Heart left ventricle (tissue), 16 donors: Measurements from ENCODE around the gene FBLN2. TPM values are rescaled to one million over a fixed set of nuclear protein-coding genes. Genes with fewer than 3 reads are reported as not detected.

Source experiments
- ATAC-seq, 4 donors: fragments of 200-7000 bp; cut with Tn5 transposase; one replicate each; pipeline ENCODE4 v1.9.1; 2020 to 2022; ENCODE audit warnings: moderate library complexity in 4 of 4, mild to moderate bottlenecking in 3 of 4, moderate number of reproducible peaks in 1 of 4
- DNase-seq, 5 donors: peaks; one replicate each; pipeline ENCODE4 v3.0.0-alpha.2; 2020
- H3K27ac ChIP-seq, 12 donors: fragments of 200-600 bp; sonication (generic) in 4 of 12; one replicate each; pipeline versions ENCODE4 v1.5.0 to v1.8.0; 2016 to 2022; ENCODE audit warnings: mild to moderate bottlenecking in 2 of 12
- H3K27me3 ChIP-seq, 9 donors: fragments of 200-600 bp; sonication (generic) in 2 of 9; one replicate each; pipeline versions ENCODE4 v1.5.1 to v1.8.0; 2016 to 2022; ENCODE audit warnings: mild to moderate bottlenecking in 3 of 9
- H3K36me3 ChIP-seq, 9 donors: fragments of 200-600 bp; sonication (generic) in 2 of 9; one replicate each; pipeline versions ENCODE4 v1.5.0 to v1.8.0; 2018 to 2022; ENCODE audit warnings: mild to moderate bottlenecking in 2 of 9
- H3K4me1 ChIP-seq, 12 donors: fragments of 200-600 bp; sonication (generic) in 4 of 12; one replicate each; pipeline versions ENCODE4 v1.5.0 to v1.8.0; 2016 to 2022; ENCODE audit warnings: mild to moderate bottlenecking in 3 of 12
- H3K4me3 ChIP-seq, 12 donors: fragments of 200-600 bp; sonication (generic) in 4 of 12; one replicate each; pipeline versions ENCODE4 v1.5.0 to v1.8.0; 2017 to 2022; ENCODE audit warnings: mild to moderate bottlenecking in 9 of 12, moderate library complexity in 4 of 12
- H3K9me3 ChIP-seq, 12 donors: fragments of 200-600 bp; sonication (generic) in 4 of 12; one replicate each; pipeline versions ENCODE4 v1.5.0 to v1.8.0; 2016 to 2022; ENCODE audit warnings: mild to moderate bottlenecking in 1 of 12
- CTCF ChIP-seq, 12 donors: fragments of 200-600 bp; sonication (generic) in 4 of 12; IDR thresholded peaks; one replicate each; pipeline versions ENCODE4 v1.5.0 to v1.8.0; 2018 to 2022; ENCODE audit warnings: antibody characterized with exemption in 12 of 12, mild to moderate bottlenecking in 5 of 12
- POLR2A ChIP-seq, 2 donors: fragments of 450-650 bp; IDR thresholded peaks; one replicate each; pipeline ENCODE4 v1.6.1; 2017; ENCODE audit warnings: antibody characterized with exemption in 2 of 2, mild to moderate bottlenecking in 2 of 2, moderate library complexity in 2 of 2
- WGBS, 4 donors: extraction: QIAGEN DNeasy Blood & Tissue Kit in 2 of 4; methylation state at CpG; one replicate each; pipeline versions ENCODE4 v1.1.5 to v1.1.7; 2013 to 2018; 5-methylcytosine and 5-hydroxymethylcytosine counted together
- intact Hi-C, 10 donors: fragments of 100-400 bp; cut with DNase I; formaldehyde crosslinking; loops; one replicate each; pipeline versions ENCODE4 v1.11.1 to v1.14.2; 2022
- polyA plus RNA-seq, 2 donors: library from polyadenylated mRNA; stranded (reverse); fragments of 200-250 nt; gene quantifications; one replicate each; pipeline ENCODE4 v1.2.3, GENCODE V29; 2013
- total RNA-seq, 9 donors: library from RNA; depleted of rRNA in 2 of 9; stranded (reverse); fragments of >200 nt in 2 of 9; fragmentation: NEBNext Ultra II Directional in 3 of 9; extraction: Animal tissue kit (Norgen Biotek cat#: 25700) in 3 of 9; gene quantifications; one replicate each; pipeline versions ENCODE4 v1.1.0 to v1.2.4, GENCODE V29; 2016 to 2023
- donor health status: ischemic (EF 13 %, LVEDD 7.1; RV severe dilation, severe dysfunction).
- donor health status: healthy with polysubstance abuse.
- donor health status: DM: no; HTN: yes; CAD: no.
- donor health status: DM: no; HTN: no; CAD: no.
- donor health status: ischemic (EF 25% LVEDD 6.9; RV normal size, moderate dysfunction).
- donor health status: ischemic (EF 25% LVEDD 5.7; RV mildly dilated, moderate dysfunction).
- donor health status: healthy.
- donor health status: DM: yes; HTN: yes; CAD: no.
- donor health status: ischemic (EF 35%, LVEDD 5.7; RV mildly dilated, moderate dysfunction).
- donor health status: nonischemic (EF 11% LVEDD 7.7; RV severe dilation, severe dysfunction).
- donor health status: DM: yes; HTN: yes; CAD: no.
- donor health status: PGD.
- donor health status: ischemic (EF 29% LVEDD 5.4; RV normal size, mild dysfunction).
- donor health status: nonischemic (EF 23%, LVEDD 6.1; RV moderate dilation, normal function).

Gene FBLN2
- total and polyA plus RNA-seq, 11 donors: 16.5 to 118 (median 42.7) TPM

DNA sequence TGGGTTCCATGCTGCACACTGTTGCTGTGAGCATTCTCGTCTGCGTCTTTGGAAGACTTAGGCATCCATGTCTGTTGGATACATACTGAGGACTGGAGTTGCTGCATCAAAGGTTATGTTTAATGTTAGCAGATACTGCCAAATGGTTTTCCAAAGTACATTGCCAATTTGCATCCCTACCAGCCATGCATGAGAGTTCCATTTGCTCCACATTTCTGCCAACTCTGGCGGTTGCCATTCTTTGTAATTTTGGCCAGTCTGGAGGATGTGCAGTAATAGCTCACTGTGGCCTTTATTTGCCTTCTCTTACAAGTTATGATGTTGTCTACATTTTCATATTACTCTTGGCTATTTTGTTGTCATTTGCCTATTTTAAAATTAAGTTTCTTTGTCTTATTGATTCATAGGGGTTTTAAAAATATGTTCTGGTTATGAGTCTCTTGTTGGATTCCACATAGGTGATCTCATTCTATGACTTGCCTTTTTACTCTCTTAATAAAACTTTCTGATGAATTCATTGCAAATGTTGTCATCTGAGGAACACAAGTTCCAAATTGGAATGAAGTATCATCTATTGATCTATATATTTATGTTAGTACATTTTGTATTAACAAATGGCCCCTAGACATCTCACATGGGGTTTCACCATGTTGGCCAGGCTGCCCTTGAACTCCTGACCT lies 42.1 kb downstream of the FBLN2 start:
- H3K36me3 ChIP-seq: peaks cover 0 to 14% (median 0%) of the 10 kb centered on the region in 9 donors
- WGBS, 4 donors: 91 to 97% (median 94%) methylated on average over 3 of the region's 3 CpGs
- ATAC-seq (no peak), DNase-seq (no peak)
- no peaks in the 10 kb centered on the region for H3K27me3 ChIP-seq
- no peak overlapping the region for H3K27ac ChIP-seq
- peaks cover 0 to 26% (median 2%) of the 10 kb centered on the region in 12 donors for H3K4me1 ChIP-seq
- TF ChIP-seq CTCF (IDR thresholded peaks at IDR 0.05) (no peak), POLR2A (IDR thresholded peaks at IDR 0.05) (no peak)
- intact Hi-C loops: no loop called here
- no peak overlapping the region for H3K4me3 ChIP-seq
- H3K9me3 ChIP-seq: no peaks in the 10 kb centered on the region

GRCh38 chr3:13593615-13594014 lies 44.7 kb downstream of the FBLN2 start:
- H3K27me3 ChIP-seq: peaks cover 0 to 8% (median 0%) of the 10 kb centered on the region in 9 donors

GRCh38 chr3:13594146-13594545 lies 45.2 kb downstream of the FBLN2 start:
- no peak for TF ChIP-seq CTCF (IDR thresholded peaks at IDR 0.05)
- TF ChIP-seq POLR2A (IDR thresholded peaks at IDR 0.05): no peak
- Histone ChIP-seq H3K36me3 (peaks cover 0 to 2% (median 0%) of the 10 kb centered on the region in 9 donors), H3K4me1 (peaks cover 0 to 40% (median 6%) of the 10 kb centered on the region in 12 donors), H3K9me3 (no peaks in the 10 kb centered on the region), H3K27ac (no peak overlapping the region), H3K27me3 (peaks cover 0 to 8% (median 0%) of the 10 kb centered on the region in 9 donors), H3K4me3 (no peak overlapping the region)
- DNase-seq (no peak), ATAC-seq (no peak)
- intact Hi-C loops: no loop called here
- 77 to 87% (median 83%) methylated on average over 8 of the region's 8 CpGs for WGBS, 4 donors

More at GRCh38 chr3:13593615-13594014, 44.7 kb downstream of the FBLN2 start:
- H3K36me3 ChIP-seq: peaks cover 0 to 4% (median 0%) of the 10 kb centered on the region in 9 donors
- WGBS, 4 donors: 85 to 92% (median 88%) methylated on average over 10 of the region's 10 CpGs
- no peak overlapping the region for H3K4me3 ChIP-seq
- no peak for TF ChIP-seq CTCF (IDR thresholded peaks at IDR 0.05)
- TF ChIP-seq POLR2A (IDR thresholded peaks at IDR 0.05): no peak
- ATAC-seq (no peak), DNase-seq (peak in 1 of 5 donors; percentile 4)
- no peak overlapping the region for H3K27ac ChIP-seq
- H3K4me1 ChIP-seq: peaks cover 0 to 35% (median 2%) of the 10 kb centered on the region in 12 donors
- no peaks in the 10 kb centered on the region for H3K9me3 ChIP-seq
- intact Hi-C loops: no loop called here

DNA sequence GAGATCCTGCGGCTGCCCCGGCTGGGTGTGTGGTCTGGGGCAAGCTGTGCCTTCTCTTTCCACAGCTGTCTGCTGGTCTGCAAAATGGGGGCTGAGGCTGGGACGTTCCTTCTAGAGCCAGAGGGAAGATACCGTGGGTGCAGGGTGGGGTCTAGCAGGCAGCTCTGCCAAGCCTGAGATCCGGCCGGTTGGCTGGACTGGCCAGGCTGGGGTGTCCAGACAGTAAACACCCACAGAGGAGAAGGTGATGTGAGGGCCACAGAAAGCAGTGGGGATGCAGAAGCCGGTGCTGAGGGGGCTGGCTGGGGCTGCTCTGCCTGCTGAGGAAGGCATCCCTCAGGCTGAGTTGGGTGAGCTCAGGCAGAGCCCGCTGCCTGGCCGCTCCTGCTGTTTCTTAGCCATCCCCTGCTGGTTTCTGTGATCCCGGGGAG lies 46.1 kb downstream of the FBLN2 start:
- ATAC-seq (peak in 3 of 4 donors; percentile 26 to 38 (median 32)), DNase-seq (no peak)
- WGBS, 4 donors: 49 to 55% (median 52%) methylated on average over 8 to 10 of the region's 10 CpGs
- Histone ChIP-seq H3K27me3 (peaks cover 0 to 8% (median 0%) of the 10 kb centered on the region in 9 donors), H3K27ac (no peak overlapping the region), H3K36me3 (no peaks in the 10 kb centered on the region), H3K4me1 (peaks cover 0 to 43% (median 8%) of the 10 kb centered on the region in 12 donors), H3K4me3 (no peak overlapping the region), H3K9me3 (no peaks in the 10 kb centered on the region)
- intact Hi-C loops: no loop called here
- no peak for TF ChIP-seq CTCF (IDR thresholded peaks at IDR 0.05)
- TF ChIP-seq POLR2A (IDR thresholded peaks at IDR 0.05): no peak
